HG03139 (cell line): ENCODE data around the gene SPG7.
"Not testable (repeated sequence)": the region's sequence is repeated elsewhere in the genome, so short reads cannot be mapped to it uniquely, and the experiment has no call there.

ENCODE experiments used
- ATAC-seq: cut with Tn5 transposase; IDR thresholded peaks from one replicate; pipeline ENCODE4 v1.9.1; 2021; ENCODE audit not compliant: unreplicated experiment

SPG7 gene

GRCh38 chr16:89575247-89576152, 67.3 kb downstream of the SPG7 start, which contains the start of gene CPNE7:
CPNE7 (plus strand) TSS chr16:89575758; CDS start chr16:89575898, 140 bp downstream.
- no peak for ATAC-seq

- no peak for ATAC-seq
Measured at GRCh38 chr16:89576153-89577054, 68.2 kb downstream of the SPG7 start.

- ATAC-seq = no peak
Measured at GRCh38 chr16:89577055-89577759, 69.0 kb downstream of the SPG7 start.

GRCh38 chr16:89579351-89579750, 71.1 kb downstream of the SPG7 start:
- no peak for ATAC-seq

GRCh38 chr16:89581045-89581695, 73.0 kb downstream of the SPG7 start:
- ATAC-seq = no peak

GRCh38 chr16:89581861-89582563, 73.8 kb downstream of the SPG7 start:
- ATAC-seq = no peak

- ATAC-seq = no peak
Measured at GRCh38 chr16:89582614-89583196, 74.5 kb downstream of the SPG7 start.

GRCh38 chr16:89583197-89583894, 75.1 kb downstream of the SPG7 start:
- ATAC-seq = no peak

GRCh38 chr16:89583895-89584644, 75.9 kb downstream of the SPG7 start:
- no peak for ATAC-seq

GRCh38 chr16:89584768-89585549, 76.8 kb downstream of the SPG7 start:
- ATAC-seq = no peak

- ATAC-seq = no peak
Measured at GRCh38 chr16:89586218-89586617, 78.0 kb downstream of the SPG7 start.

- no peak for ATAC-seq
Measured at GRCh38 chr16:89586853-89587252, 78.7 kb downstream of the SPG7 start.

- ATAC-seq = not testable (repeated sequence)
Measured at GRCh38 chr16:89587676-89588075, 79.5 kb downstream of the SPG7 start.

GRCh38 chr16:89588413-89589109, 80.4 kb downstream of the SPG7 start:
- ATAC-seq = no peak

- no peak for ATAC-seq
Measured at GRCh38 chr16:89589241-89589926, 81.2 kb downstream of the SPG7 start.

- no peak for ATAC-seq
Measured at GRCh38 chr16:89593841-89594240, 85.6 kb downstream of the SPG7 start.
